CD4-positive, alpha-beta T cell treated with Interleukin-17A for 4 hours (primary cell): ENCODE measurements around the gene KAT6B.

Experiments
- DNase-seq: peaks from one replicate; pipeline ENCODE4 v3.0.0-alpha.2; 2020; ENCODE audit warnings: mixed read lengths

Gene KAT6B

GRCh38 chr10:75018686-75019307 lies 192.4 kb downstream of the KAT6B start:
- DNase-seq, result no peak

GRCh38 chr10:75019370-75019769 lies 193.0 kb downstream of the KAT6B start:
- DNase-seq, result no peak

GRCh38 chr10:75020168-75020567 lies 193.8 kb downstream of the KAT6B start:
- DNase-seq, result no peak

GRCh38 chr10:75021379-75022249 lies 195.2 kb downstream of the KAT6B start:
- DNase-seq, result no peak

- DNase-seq, result no peak
Measured at GRCh38 chr10:75023074-75023473, 196.7 kb downstream of the KAT6B start.

GRCh38 chr10:75024971-75025523 lies 198.6 kb downstream of the KAT6B start:
- no peak for DNase-seq

GRCh38 chr10:75028049-75028448 lies 201.6 kb downstream of the KAT6B start:
- no peak for DNase-seq

GRCh38 chr10:75028748-75029147 lies 202.3 kb downstream of the KAT6B start:
- no peak for DNase-seq

- no peak for DNase-seq
Measured at GRCh38 chr10:75029420-75029819, 203.0 kb downstream of the KAT6B start.

- DNase-seq, result no peak
Measured at GRCh38 chr10:75029857-75030256, 203.5 kb downstream of the KAT6B start.

- DNase-seq, result no peak
Measured at GRCh38 chr10:75030371-75030770, 204.0 kb downstream of the KAT6B start.

GRCh38 chr10:75032119-75032518 lies 205.7 kb downstream of the KAT6B start:
- no peak for DNase-seq

GRCh38 chr10:75032813-75033212 lies 206.4 kb downstream of the KAT6B start:
- no peak for DNase-seq

GRCh38 chr10:75033399-75034130 lies 207.2 kb downstream of the KAT6B start:
- DNase-seq, result no peak

- DNase-seq, result no peak
Measured at GRCh38 chr10:75034131-75034512, 207.7 kb downstream of the KAT6B start.

- DNase-seq, result no peak
Measured at GRCh38 chr10:75034714-75035258, 208.4 kb downstream of the KAT6B start.

GRCh38 chr10:75035975-75036708 lies 209.7 kb downstream of the KAT6B start:
- DNase-seq, result no peak

GRCh38 chr10:75037171-75038153 lies 211.1 kb downstream of the KAT6B start:
- DNase-seq, result no peak

- DNase-seq, result no peak
Measured at GRCh38 chr10:75038335-75038734, 211.9 kb downstream of the KAT6B start.

- DNase-seq, result no peak
Measured at GRCh38 chr10:75040576-75040975, 214.2 kb downstream of the KAT6B start.
